NB4 (cell line): ENCODE measurements around the gene MYNN.

ENCODE experiments used
- MYC ChIP-seq: IDR thresholded peaks from 2 replicates; pipeline ENCODE4 v1.6.1; 2011; ENCODE audit warnings: low read depth, low read length
- POLR2A ChIP-seq: IDR thresholded peaks from 2 replicates; pipeline ENCODE4 v1.6.1; 2011; ENCODE audit warnings: mild to moderate bottlenecking; ENCODE audit not compliant: insufficient read length; ENCODE audit errors: extremely low read depth
- TF ChIP-seq, protein P1 (sequence below): IDR thresholded peaks from 2 replicates; pipeline ENCODE4 v1.6.1; 2011; ENCODE audit warnings: low read depth, low read length

DNA sequence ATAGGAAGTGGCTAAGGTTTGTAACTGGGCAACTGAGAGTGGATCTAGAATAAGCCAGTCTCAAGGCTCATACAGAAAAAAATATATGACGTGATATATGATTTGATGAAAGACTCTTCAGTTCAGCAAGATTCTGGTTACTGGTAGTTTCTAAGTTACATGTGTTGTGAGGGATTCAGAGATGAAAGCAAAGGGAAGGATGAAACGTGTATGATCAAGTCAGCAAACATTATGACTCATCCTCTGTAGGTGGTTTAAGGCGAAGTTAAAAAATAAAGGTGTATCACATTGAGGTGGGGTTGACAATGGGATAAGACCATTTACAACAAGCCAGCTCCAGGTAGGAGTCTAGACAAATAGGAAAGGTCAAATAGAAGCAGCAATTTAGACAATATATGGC lies 24.5 kb upstream of the MYNN start:
- TF ChIP-seq, protein P1, sequence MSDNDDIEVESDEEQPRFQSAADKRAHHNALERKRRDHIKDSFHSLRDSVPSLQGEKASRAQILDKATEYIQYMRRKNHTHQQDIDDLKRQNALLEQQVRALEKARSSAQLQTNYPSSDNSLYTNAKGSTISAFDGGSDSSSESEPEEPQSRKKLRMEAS, result no peak
- TF ChIP-seq MYC, result no peak
- no peak for TF ChIP-seq POLR2A
